Activated T-helper 17 cell treated with anti-CD3 and anti-CD28 coated beads, Interleukin-2, amount 50 U/mL, for 72 hours (primary cell): ENCODE measurements around the gene ARID4B. TPM values are rescaled to one million over a fixed set of nuclear protein-coding genes. Genes with fewer than 3 reads are reported as not detected.
A peak's percentile ranks its signal among the peaks of the same experiment; 100 is the strongest.

Experiments
- ATAC-seq: fragments of 150-1000 bp; cut with Tn5 transposase; replicated peaks from 2 replicates; pipeline ENCODE4 v1.10.0; 2021; ENCODE audit warnings: mild to moderate bottlenecking, moderate library complexity
- H3K27ac Mint-ChIP-seq: one replicate; pipeline ENCODE4 v1.8.0; 2022; ENCODE audit warnings: mixed read lengths
- H3K27me3 Mint-ChIP-seq: one replicate; pipeline ENCODE4 v1.8.0; 2022; ENCODE audit warnings: mixed read lengths
- H3K36me3 Mint-ChIP-seq: one replicate; pipeline ENCODE4 v1.8.0; 2022; ENCODE audit warnings: low read depth, mild to moderate bottlenecking, mixed read lengths
- H3K4me1 Mint-ChIP-seq: one replicate; pipeline ENCODE4 v1.8.0; 2022; ENCODE audit warnings: mixed read lengths
- H3K4me3 Mint-ChIP-seq: one replicate; pipeline ENCODE4 v1.8.0; 2022; ENCODE audit warnings: mild to moderate bottlenecking, mixed read lengths
- H3K9me3 Mint-ChIP-seq: one replicate; pipeline ENCODE4 v1.8.0; 2022; ENCODE audit warnings: mixed read lengths
- total RNA-seq, 2 donors: library from RNA; stranded (reverse); gene quantifications; one replicate each; pipeline ENCODE4 v1.2.3, GENCODE V29; 2022

The ARID4B gene
- total RNA-seq, 2 donors from 2014 or later = 42.2 to 61.2 TPM

DNA sequence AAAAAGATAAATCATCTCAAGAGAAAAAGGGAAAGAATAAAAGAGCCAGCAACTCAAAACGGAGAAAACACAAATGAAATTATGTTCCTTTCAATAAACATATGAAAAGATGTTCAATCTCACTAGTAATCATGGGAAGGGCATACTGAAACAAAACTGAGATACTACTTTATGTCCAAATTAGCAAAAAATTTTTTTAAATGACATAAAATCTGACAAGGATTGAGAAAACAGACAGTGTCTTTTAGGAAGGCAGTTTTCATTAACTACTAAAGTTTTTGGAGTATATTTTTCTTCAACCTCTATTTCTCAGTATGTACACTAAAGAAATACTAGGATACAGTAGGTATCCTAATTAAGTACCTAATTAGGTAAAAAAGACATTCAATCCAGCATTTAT is 73.3 kb downstream of the ARID4B start:
- Mint-ChIP-seq H3K4me1 (peaks cover 9% of the 10 kb centered on the region), H3K9me3 (no peaks in the 10 kb centered on the region), H3K27ac (no peak overlapping the region), H3K27me3 (no peaks in the 10 kb centered on the region), H3K36me3 (peaks cover 79% of the 10 kb centered on the region), H3K4me3 (no peak overlapping the region)
- ATAC-seq = no peak

DNA sequence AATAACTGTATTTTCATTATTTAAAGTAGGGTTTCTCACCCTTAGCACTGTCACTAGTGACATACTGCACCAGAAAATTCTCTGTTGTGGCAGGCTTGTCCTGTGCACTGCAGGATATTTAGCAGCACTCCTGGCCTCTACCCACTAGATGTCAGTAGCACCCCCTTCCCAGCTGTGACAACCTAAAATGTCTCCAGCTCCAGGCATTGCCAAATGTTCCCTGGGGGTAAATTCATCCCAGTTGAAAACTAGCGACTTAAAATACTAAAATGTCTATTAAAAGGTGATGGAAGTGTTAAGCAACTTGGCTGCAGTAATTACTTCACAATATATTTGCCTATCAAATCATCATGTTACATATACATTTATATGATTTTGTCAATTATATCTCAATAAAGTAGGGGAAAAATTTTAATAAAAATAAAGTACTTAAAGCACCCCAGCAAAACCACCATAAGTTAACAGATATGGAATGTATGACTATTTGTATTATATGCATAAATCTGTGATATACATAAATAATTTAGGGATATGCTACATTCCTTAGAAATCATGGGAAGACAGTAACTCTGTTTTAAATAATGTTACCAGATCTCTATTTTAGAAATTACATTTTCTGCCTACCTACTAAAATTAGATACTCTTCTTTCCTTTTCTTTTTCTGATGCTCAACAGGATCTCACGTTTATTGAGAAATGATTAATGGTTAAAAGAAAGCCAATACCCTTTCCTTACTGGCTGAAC is 74.6 kb downstream of the ARID4B start:
- Mint-ChIP-seq H3K4me1 (peaks cover 4% of the 10 kb centered on the region), H3K36me3 (peaks cover 81% of the 10 kb centered on the region), H3K27me3 (no peaks in the 10 kb centered on the region), H3K4me3 (no peak overlapping the region), H3K27ac (no peak overlapping the region), H3K9me3 (no peaks in the 10 kb centered on the region)
- ATAC-seq = peak; percentile 92

DNA sequence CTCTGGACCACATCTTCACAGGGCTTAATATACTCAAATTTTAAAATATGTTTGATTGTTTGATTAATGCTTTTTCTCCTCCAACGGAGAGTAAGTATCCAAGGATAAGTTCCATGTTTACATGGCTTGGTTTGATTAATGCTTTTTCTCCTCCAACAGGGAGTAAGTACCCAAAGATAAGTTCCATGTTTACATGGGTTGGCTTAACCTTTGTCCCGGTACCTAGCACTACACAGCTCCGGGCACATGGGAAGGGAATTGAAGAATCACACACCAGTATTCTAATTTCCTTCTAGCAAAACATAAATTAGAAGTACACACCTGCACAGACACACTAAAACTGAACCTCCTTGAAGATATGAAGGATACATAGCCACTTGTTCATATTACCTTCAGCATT is 77.5 kb downstream of the ARID4B start:
- Mint-ChIP-seq H3K4me3 (no peak overlapping the region), H3K36me3 (peaks cover 84% of the 10 kb centered on the region), H3K4me1 (peaks cover 12% of the 10 kb centered on the region), H3K9me3 (no peaks in the 10 kb centered on the region), H3K27me3 (no peaks in the 10 kb centered on the region), H3K27ac (no peak overlapping the region)
- ATAC-seq = no peak

DNA sequence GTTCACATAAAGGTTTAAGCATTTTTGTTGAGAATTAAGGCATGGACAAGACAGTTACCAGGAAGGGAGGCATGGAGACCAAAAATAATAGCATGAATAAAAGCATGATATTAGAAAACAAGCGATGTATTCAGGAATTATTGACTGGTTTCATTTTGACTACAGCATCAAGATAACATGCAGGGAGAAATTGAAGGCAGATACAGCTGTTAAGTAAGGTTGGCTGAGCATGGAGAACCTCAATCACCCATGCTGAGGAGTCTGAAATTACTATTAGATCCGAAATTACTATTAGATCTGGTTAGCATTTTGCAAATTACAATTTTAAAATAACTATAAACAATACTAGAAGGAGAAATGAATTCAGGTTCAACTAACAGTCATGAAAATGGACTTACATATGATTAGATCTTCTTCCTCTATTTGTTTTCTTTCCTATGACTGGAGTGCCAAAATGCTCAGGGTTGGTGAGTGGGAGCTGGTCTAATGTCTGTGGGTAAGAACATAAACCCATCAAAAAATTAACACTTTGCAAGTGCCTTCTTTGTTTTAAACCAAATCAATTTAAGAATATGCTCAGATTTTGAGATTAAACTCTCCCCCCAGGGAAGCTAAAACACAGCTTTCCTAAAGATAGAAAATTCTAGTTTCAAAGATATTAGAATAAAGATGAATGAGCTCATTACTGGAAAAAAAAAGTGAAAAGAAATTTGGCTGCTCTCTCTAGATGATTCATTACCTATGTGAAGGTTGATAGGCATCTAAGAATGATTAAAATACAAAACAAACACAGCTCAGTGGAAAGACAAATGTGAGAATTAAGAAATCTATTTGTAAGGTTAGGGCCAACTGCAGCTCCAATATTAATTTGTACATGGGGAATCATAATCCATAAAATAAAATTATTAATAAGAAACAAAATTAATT is 81.7 kb downstream of the ARID4B start:
- Mint-ChIP-seq H3K4me1 (peaks cover 21% of the 10 kb centered on the region), H3K9me3 (no peaks in the 10 kb centered on the region), H3K36me3 (peaks cover 81% of the 10 kb centered on the region), H3K27ac (peak overlapping the region; percentile 27), H3K27me3 (no peaks in the 10 kb centered on the region), H3K4me3 (peak overlapping the region; percentile 59)
- peak; percentile 50 for ATAC-seq

DNA sequence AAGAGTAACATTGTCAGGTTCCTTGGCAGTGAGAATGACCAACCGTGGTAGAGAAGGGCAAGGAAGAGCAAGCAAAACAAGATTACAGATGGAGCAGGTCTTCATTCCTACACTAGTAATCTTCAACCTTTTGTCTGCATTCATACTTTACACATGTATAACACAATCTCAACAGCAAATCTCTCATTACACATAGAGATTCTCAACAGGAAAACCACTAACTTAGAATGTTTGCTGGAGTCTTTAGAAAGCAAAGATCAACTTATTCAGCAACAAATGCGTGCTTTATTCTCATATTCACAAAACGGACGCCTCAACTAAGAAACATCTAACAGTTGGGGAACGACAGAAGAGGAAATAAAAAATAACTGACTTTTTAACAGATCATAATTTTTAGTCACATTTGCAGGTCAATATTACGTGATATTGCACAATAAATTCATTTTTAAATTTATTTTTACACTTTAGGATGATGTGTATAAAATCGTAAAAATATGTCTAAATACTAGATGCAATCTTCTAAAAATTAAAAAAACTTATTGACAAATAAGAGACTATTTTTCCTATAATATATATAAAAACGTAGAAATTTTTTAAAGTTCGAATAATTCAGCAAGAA is 82.9 kb downstream of the ARID4B start:
- no peaks in the 10 kb centered on the region for H3K27me3 Mint-ChIP-seq
- no peaks in the 10 kb centered on the region for H3K9me3 Mint-ChIP-seq
- peaks cover 79% of the 10 kb centered on the region for H3K36me3 Mint-ChIP-seq
- H3K4me1 Mint-ChIP-seq = peaks cover 26% of the 10 kb centered on the region
- no peak for ATAC-seq
- H3K27ac Mint-ChIP-seq = no peak overlapping the region
- peak overlapping the region; percentile 38 for H3K4me3 Mint-ChIP-seq

DNA sequence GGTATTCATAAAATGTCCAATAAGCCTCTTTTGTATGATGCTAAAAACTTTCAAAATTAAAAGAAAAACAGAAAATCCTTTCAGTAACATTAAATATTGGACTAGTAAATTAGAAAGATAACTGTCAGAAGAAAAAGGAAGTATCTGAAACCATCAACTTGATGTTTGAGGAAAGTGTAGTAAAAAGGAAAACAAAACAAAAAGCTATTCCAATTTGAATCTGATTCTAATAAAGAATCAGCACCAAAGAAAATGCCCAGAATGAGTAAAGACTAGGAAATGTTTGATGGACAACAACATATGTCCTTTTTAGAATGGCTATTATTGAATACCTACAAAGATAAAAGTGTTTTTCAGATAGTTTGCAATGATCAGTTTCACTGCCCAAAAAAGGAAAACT is 87.0 kb downstream of the ARID4B start:
- no peak overlapping the region for H3K4me3 Mint-ChIP-seq

DNA sequence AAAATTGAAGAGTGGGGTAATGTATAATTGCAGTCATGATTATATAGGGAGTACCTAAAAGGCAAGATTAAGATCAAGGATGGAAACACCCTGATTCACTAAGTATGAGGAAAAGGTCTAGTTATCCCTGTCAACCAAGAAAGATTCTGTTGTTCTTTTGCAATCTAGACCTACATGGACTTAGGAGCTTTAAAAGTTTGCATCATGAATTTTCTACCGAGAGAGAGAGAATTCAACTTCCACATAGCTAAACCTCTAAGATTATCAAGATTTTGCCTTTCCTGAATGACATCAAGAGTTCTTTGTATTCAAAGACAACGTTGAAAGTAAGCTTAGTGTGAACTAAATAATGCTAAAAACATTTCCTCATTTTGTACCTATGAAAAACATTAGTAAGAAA is 88.1 kb downstream of the ARID4B start:
- no peaks in the 10 kb centered on the region for H3K27me3 Mint-ChIP-seq
- no peaks in the 10 kb centered on the region for H3K9me3 Mint-ChIP-seq
- peaks cover 14% of the 10 kb centered on the region for H3K4me1 Mint-ChIP-seq
- H3K27ac Mint-ChIP-seq = no peak overlapping the region
- no peak for ATAC-seq
- H3K4me3 Mint-ChIP-seq = no peak overlapping the region
- H3K36me3 Mint-ChIP-seq = peaks cover 75% of the 10 kb centered on the region

More for the DNA sequence above, 87.0 kb downstream of the ARID4B start:
- no peak for ATAC-seq
- Mint-ChIP-seq H3K36me3 (peaks cover 74% of the 10 kb centered on the region), H3K27ac (peak overlapping the region; percentile 36), H3K9me3 (no peaks in the 10 kb centered on the region), H3K4me1 (peaks cover 18% of the 10 kb centered on the region), H3K27me3 (no peaks in the 10 kb centered on the region)

DNA sequence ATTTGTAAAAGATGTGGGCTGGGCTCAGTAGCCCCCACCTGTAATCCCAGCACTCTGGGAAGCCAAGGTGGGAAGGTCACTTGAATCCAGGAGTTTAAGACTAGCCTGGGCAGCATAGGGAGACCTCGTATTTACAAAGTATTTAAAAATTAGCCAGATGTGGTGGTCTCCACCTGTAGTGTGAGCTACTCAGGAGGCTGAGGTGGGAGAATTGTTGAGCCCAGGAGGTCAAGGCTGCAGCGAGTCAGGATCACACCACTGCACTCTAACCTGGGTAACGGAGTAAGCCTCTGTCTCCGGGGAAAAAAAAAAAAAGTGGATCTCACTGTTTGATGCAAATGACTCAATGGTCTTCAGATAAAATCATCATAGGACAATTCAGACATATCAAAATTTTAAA is 89.4 kb downstream of the ARID4B start:
- peaks cover 9% of the 10 kb centered on the region for H3K4me1 Mint-ChIP-seq
- ATAC-seq = no peak

DNA sequence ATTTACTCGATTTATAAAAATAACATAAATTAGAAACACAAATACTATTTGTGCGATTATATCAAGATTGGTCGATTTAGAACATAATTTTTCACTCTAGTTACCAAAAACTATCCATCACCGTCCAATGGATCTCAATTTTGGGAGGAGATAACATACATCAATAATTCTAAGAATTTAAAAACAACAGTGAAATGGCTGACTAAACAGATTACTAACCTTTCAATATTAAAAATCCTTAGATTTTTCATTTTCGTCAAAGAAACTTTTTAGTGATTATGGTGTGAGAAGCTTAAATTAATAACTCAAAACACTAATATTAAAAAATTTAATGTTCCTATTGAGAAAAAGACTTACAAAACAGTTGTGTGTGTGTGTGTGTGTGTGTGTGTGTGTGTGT is 91.9 kb downstream of the ARID4B start:
- no peak for ATAC-seq
- H3K4me1 Mint-ChIP-seq = peaks cover 9% of the 10 kb centered on the region
- no peak overlapping the region for H3K27ac Mint-ChIP-seq
- no peaks in the 10 kb centered on the region for H3K9me3 Mint-ChIP-seq
- H3K36me3 Mint-ChIP-seq = peaks cover 87% of the 10 kb centered on the region
- H3K27me3 Mint-ChIP-seq = no peaks in the 10 kb centered on the region
- H3K4me3 Mint-ChIP-seq = no peak overlapping the region

More for the DNA sequence above, 89.4 kb downstream of the ARID4B start:
- no peaks in the 10 kb centered on the region for H3K9me3 Mint-ChIP-seq
- H3K4me3 Mint-ChIP-seq = no peak overlapping the region
- H3K27ac Mint-ChIP-seq = no peak overlapping the region
- H3K36me3 Mint-ChIP-seq = peaks cover 72% of the 10 kb centered on the region
- no peaks in the 10 kb centered on the region for H3K27me3 Mint-ChIP-seq

DNA sequence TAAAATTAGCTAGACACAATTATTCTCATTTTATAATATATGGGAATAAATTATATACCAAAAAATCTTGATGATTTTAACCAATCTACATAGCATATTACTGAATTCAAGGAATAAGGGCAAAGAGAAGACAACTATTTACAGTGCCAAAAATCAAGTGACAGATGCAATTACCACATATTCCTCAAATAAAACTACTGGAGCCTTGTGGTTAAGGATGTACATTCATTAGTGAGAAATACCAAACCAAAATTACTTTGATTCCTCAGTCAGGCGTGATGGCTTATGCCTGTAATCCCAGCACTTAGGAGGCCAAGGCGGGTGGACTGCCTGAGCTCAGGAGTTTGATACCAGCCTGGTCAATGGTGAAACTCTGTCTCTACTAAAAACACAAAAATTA is 98.1 kb downstream of the ARID4B start:
- no peak for ATAC-seq
- Mint-ChIP-seq H3K4me3 (no peak overlapping the region), H3K9me3 (no peaks in the 10 kb centered on the region), H3K27me3 (no peaks in the 10 kb centered on the region), H3K36me3 (peaks cover 89% of the 10 kb centered on the region), H3K27ac (no peak overlapping the region), H3K4me1 (peaks cover 5% of the 10 kb centered on the region)

DNA sequence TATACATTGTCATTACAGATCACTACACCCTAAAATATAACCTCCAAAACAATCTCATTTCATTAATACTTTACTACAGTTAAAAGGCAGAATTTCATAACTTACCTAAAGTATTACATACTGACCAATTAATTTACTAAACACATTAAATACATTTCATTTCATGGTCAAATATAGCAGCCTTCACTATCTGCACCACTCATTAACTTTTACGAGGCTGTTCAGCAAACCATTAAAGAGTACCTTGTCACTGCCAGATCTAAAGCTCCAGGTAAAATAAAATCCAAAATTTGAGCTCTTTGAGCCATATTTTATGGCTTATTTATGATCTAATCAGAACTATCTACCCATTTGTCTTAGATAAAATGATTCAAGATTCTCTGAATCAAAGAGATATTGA is 100.6 kb downstream of the ARID4B start:
- Mint-ChIP-seq H3K4me1 (peaks cover 3% of the 10 kb centered on the region), H3K36me3 (peaks cover 93% of the 10 kb centered on the region), H3K4me3 (no peak overlapping the region), H3K9me3 (no peaks in the 10 kb centered on the region), H3K27me3 (no peaks in the 10 kb centered on the region), H3K27ac (no peak overlapping the region)
- ATAC-seq = no peak

DNA sequence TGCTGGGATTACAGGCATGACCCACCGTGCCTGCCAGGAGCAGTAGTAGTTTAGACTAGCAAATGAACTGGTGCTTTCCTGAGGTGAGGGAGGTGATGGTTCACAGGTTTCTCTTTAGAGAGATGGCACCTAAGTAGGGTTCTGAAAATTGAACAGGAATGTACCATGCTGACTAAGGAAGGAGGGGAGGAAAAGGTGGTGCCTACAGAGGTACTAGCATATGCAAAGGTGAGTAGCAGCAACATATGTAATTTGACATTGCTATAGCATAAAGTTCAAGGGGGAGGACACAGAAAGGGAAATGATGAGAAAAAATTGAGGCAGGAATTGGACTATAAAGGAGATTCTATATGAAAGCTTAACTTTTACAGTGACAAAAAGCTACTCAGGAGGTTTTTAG is 101.0 kb downstream of the ARID4B start:
- Mint-ChIP-seq H3K4me3 (no peak overlapping the region), H3K27ac (no peak overlapping the region), H3K27me3 (no peaks in the 10 kb centered on the region), H3K4me1 (peaks cover 3% of the 10 kb centered on the region), H3K9me3 (no peaks in the 10 kb centered on the region), H3K36me3 (peaks cover 96% of the 10 kb centered on the region)
- ATAC-seq = no peak

DNA sequence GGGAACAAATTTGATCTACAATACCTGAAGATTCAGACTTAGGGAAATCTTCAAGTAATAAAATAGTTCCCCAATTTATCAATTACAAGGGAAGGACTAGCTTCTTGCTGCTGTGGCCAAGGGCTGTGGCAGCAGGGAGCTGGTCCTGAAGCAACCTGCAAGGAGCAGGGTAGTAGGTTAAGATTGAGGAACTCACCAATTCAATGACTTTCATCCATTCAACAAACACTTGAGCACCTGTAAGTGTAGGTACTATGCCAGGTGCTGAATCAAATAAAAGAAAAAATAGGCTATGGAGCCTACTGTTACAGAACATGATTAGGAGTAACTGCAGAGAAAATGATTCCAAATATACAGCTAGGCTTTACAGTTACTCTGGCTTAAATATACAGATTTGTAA is 102.7 kb downstream of the ARID4B start:
- Mint-ChIP-seq H3K4me1 (peaks cover 3% of the 10 kb centered on the region), H3K27me3 (no peaks in the 10 kb centered on the region), H3K27ac (no peak overlapping the region), H3K36me3 (peaks cover 95% of the 10 kb centered on the region), H3K4me3 (no peak overlapping the region), H3K9me3 (no peaks in the 10 kb centered on the region)
- no peak for ATAC-seq

DNA sequence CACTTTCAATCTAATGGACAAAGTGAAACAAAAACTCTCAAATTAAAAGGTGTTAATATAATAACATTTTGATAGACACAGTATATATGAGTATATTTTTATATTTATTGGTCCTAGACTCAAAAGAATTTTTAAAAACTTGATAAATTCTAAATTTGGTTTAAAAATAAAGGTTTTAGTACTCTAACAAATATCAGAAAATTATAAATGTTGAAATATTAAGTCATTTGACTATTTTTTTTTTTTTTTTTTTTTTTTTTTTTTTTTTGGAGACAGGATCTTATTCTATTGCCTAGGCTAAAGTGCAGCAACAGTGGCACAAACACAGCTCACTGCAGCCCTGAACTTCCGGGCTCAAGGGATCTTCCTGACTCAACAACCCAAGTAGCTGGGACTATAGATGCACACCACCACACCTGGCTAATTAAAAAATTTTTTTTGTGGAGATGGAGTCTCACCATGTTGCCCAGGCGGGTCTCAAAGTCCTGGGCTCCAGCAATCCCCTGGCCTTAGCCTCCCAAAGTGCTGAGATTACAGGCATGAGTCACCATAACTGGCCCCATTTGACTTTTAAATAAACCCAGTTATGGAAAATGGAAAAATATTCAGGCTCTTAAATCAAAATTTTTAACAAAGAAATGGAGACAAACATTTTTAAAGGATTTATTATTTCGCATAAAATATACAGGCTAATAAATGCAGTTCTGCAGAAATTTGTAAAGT is 106.2 kb downstream of the ARID4B start:
- Mint-ChIP-seq H3K4me1 (no peaks in the 10 kb centered on the region), H3K27ac (no peak overlapping the region), H3K4me3 (no peak overlapping the region), H3K9me3 (no peaks in the 10 kb centered on the region), H3K27me3 (no peaks in the 10 kb centered on the region), H3K36me3 (peaks cover 98% of the 10 kb centered on the region)
- no peak for ATAC-seq
